Stromal cell of bone marrow (primary cell): Measurements from ENCODE around the gene LAMC1.

Experiments
- DNase-seq: peaks from one replicate; pipeline ENCODE4 v3.0.0-alpha.2; 2012; ENCODE audit warnings: low read depth

Gene LAMC1

DNA sequence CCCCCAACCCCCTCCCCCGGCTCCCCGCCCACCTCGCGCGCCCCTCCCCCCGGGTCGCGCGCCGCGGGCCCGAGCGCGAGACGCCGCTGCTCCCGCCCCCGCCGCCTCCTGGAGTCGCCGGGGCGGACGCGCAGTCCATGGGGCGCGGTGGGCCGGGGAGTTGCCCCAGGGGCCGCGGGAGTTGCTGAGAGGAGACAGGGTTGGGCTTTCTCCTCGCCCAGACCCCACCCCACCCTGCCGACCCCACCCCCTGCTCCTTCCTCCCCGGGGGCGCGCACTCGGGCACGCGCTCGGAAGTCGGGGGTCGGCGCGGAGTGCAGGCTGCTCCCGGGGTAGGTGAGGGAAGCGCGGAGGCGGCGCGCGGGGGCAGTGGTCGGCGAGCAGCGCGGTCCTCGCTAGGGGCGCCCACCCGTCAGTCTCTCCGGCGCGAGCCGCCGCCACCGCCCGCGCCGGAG is at the start of gene LAMC1:
TSS of gene LAMC1 (plus strand) at position 275 of the 455 bp plus-strand sequence. CDS start 297 bp downstream, outside the sequence.
- DNase-seq, result peak; percentile 77

- DNase-seq, result no peak
Observed at GRCh38 chr1:182974506-182975191, 48.6 kb upstream of the LAMC1 start.

GRCh38 chr1:182977480-182977879 is 45.7 kb upstream of the LAMC1 start:
- DNase-seq, result no peak

DNA sequence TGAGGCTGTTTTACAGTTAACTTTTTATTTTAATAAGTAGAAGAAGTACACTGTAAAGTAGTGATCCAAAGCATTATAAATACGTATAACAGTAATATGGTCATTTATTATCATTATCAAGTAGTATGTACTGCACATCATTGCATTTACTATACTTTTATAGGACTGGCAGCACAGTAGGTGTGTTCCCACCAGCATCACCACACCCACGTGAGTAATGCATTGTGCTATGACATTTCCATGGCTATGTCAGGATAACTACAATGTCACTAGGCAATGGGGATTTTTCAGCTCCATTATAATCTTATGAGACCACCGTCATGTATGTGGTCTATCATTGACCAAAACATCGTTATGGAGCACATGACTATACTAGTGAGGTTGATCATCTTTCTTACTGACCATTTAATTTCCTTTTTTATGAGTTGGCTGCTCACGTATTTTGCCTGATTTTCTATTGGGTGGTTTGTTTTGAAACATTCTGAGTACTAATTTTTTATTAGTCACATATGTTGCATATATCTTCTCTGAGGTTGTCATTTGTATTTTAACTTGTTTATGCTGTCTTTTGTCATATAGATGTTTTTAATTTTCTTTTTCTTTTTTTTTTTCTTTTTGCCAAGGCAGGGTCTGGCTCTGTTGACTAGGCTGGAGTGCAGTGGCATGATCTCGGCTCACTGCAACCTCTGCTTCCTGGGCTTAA is 44.9 kb upstream of the LAMC1 start:
- no peak for DNase-seq

- DNase-seq, result no peak
Observed at GRCh38 chr1:182984138-182984537, 39.1 kb upstream of the LAMC1 start.

- DNase-seq, result no peak
Observed at GRCh38 chr1:182984621-182985020, 38.6 kb upstream of the LAMC1 start.

DNA sequence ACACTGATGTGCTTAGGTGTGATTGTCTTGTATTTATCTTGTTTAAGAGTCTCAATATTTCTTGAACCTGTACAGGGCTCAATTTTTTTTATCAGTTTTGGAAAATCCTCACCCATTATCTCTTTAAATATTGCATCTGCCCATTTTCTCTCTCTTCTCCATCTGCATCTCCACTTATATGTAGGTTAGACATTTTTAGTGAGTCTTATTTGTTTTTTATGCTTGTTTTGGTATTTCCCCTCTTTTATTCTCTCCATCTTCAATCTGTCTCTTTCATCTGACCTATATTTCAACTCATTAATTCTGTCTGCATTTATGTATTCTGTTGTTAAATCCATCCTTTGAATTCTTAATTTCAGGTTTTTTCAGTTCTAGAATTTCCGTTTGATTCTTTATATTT is 37.3 kb upstream of the LAMC1 start:
- DNase-seq, result no peak

DNA sequence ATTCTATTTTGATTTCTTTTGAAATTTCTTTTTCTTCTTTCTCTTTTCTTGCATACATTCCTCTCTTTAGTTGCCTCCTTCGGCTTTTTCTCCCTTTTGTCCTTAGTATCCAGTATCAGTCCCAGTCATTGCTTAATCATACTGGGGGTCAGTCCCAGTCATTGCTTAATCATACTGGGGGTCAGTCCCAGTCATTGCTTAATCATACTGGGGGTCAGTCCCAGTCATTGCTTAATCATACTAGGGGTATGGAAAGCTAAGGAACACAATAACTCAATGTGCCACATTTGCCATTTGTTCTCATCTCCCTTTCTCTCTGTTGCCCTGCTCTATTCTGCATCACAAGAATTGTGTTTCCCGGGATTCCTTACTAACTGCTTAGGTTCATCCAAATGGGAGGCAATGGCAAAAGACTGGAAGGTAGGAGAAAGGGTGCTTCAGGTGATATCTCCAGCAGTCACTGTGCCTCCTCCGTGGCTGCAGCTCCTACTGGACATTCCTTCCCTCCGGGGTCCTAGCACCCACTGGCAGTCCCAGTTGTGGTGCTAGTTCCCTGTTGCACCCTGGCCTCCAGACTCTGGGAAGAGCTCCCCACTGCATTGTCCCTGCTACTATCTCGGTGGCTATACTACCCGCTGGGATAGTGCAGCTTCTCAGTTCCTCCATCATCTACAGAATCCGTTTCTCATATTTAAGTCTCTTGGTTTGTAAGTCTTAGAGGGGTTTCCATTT is 32.6 kb upstream of the LAMC1 start:
- peak; percentile 39 for DNase-seq

- DNase-seq, result no peak
Observed at GRCh38 chr1:182993746-182994145, 29.5 kb upstream of the LAMC1 start.

- no peak for DNase-seq
Observed at GRCh38 chr1:182995894-182996293, 27.3 kb upstream of the LAMC1 start.

- DNase-seq, result no peak
Observed at GRCh38 chr1:182996816-182997215, 26.4 kb upstream of the LAMC1 start.

GRCh38 chr1:182998482-182998881 is 24.7 kb upstream of the LAMC1 start:
- no peak for DNase-seq

DNA sequence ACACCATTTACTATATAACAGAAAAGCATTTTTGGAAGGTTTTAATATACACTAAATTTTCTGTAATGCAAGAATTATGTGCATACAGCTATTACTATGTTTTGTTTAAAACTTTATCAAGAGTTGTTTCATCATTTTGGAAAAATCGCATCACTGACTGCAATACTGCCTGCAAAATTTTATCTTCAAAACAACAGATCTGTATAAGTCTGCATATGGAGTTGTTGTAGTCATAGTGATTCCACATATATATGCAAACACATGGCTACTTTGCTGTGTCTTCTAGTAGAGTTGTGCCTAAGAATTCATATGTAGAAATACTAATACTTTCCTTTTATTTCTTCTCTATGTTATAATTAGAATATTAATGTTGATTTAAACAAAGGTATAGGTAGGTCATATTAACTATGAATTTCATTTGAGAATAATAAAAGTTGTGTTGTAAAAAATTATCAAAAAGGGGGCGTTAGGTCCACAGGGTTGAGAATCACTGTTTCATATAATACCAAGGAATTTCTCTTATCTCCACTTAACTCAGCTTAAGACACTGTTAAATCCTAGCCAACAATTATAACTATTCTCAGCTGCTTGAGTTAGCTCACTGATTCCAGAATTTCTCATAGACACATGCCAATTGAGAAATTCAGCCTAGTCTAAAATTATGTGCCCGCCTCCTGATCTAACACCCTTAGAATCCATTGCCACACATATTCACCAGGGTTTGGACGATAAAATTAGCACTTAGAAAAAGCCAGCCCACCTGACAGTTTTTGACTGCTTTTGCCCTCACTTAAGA is 22.9 kb upstream of the LAMC1 start:
- no peak for DNase-seq

DNA sequence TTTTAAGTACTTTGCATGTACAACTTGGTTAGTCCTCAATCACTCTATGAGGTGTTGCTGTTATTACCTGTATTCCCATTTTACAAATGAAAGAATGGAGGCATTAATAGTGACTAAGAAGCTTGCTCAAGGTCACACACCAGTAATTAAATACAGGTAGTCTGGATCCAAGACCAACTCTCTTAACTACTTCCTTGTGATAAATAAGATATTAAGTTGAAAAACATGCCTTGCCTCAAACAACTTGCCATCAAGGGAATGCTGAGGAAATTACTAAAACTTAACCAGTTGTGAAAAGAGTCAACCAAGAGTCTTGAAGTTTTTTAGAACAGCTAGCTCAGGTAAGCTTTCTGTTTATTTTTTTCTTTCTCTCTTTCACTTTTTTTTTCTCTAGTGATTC is 21.0 kb upstream of the LAMC1 start:
- DNase-seq, result no peak

DNA sequence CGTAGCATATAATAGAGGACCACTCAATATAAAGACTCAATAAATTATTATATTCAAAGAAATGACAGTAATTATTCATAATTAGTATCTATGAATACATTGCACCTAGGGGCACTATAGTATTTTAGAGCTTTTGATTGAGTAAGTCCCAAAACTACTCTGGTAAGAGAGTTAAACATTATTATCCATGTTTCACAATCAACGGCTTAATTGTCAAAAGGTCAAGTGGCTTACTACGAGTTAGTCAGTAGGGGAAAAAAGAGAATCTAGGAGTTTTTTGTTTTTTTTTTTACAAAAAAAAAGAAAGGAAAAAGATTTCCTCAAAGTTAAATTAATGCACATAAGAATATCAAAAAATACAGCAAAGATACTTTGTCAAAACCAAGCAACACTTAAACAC is 20.4 kb upstream of the LAMC1 start:
- peak; percentile 50 for DNase-seq

GRCh38 chr1:183003203-183003602 is 20.0 kb upstream of the LAMC1 start:
- peak; percentile 54 for DNase-seq

DNA sequence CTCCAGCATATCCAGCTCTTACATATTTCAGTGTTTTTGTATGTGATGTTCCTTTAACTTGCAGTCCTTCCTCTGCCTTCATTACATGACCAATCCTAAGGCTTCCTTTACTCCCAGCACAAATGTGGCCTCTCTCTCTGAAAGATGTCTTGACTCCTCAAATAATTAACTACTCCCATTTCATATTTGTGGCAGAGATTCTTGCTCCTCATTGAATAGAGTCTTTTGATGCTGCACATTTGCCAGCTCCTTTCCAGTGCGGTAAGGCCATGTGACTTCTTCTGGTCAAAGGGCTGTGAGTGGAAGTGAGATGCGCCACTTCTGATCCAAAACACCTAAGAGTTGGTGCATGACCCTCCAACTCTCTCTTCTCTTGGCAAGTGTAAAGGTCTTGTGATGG is 19.1 kb upstream of the LAMC1 start:
- DNase-seq, result no peak

GRCh38 chr1:183011859-183012258 is 11.4 kb upstream of the LAMC1 start:
- DNase-seq, result no peak

GRCh38 chr1:183012301-183012994 is 10.8 kb upstream of the LAMC1 start:
- no peak for DNase-seq

DNA sequence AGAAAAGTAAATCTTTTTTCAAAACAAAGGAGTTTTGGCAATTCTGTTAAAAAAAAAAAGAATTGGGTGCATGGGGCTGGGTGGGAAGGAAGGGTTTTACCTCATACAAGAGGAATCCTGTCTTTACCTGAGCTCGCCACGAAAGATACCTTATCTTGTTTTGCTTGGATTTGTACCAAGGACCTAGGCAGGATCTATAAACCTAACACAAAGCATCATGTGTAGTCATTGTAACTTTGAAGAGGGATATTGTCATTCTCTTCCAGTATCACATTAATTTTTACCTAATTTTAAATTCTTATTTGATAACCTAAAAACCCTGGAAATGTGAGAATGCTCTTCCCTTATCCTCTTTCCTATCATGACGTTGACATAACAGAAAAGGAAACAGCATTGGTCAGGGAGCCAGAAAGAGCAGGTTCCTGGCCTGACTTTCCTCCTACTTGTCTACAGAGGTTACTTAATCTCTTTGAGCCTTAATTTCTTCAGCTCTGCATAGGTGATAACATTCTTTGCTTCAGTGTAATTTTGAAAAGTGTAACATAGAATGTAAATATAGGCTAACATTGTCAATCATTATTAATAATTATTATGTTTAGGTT is 4.0 kb upstream of the LAMC1 start:
- DNase-seq, result no peak

DNA sequence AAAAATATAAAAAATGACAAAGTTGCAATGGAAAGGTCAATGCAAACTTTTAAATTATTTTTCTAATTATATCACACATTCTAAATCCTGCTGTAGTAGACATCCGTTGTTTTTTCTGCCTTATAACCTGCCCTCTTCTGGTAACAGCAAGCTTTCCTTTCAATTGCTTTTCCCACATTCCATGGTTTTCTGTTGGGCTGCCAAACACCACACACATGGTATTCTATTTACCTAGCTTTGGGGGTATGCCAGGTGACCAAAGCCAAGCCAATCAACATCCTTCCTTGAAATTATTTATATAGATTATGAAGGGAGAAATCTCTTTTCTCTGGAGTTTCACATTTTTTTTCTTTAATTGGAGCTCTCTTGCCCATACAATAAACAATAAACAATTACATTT is 3.4 kb upstream of the LAMC1 start:
- DNase-seq, result no peak
